GM12878 (cell line): ENCODE results near the gene IL4I1. TPM values are rescaled to one million over a fixed set of nuclear protein-coding genes. Genes with fewer than 3 reads are reported as not detected.

Experiments used
- ASH2L ChIP-seq: fragments of 300-600, 200-600 bp; sonication (generic); IDR thresholded peaks from 2 replicates; pipeline ENCODE4 v1.6.1; 2017; ENCODE audit warnings: low read depth, mild to moderate bottlenecking, borderline replicate concordance
- ATF7 ChIP-seq: fragments of 450-650 bp; IDR thresholded peaks from 2 replicates; pipeline ENCODE4 v1.6.1; 2016; ENCODE audit warnings: low read depth, mild to moderate bottlenecking
- CBX5 ChIP-seq: sonication (generic); IDR thresholded peaks from 2 replicates; pipeline ENCODE4 v1.6.1; 2016; ENCODE audit warnings: low read depth, moderate library complexity, mild to moderate bottlenecking, inconsistent platforms
- CEBPB ChIP-seq, 2 experiments: fragments of 150-350 bp in 1 of 2; IDR thresholded peaks; 2 replicates each; pipeline ENCODE4 v1.6.1; 2012 to 2014; ENCODE audit warnings: low read depth in 2 of 2, low read length in 2 of 2, borderline replicate concordance in 1 of 2, inconsistent platforms in 1 of 2
- GABPA ChIP-seq: IDR thresholded peaks from 2 replicates; pipeline ENCODE4 v1.6.1; 2014; ENCODE audit warnings: antibody characterized with exemption, low read depth, mild to moderate bottlenecking, inconsistent platforms
- KDM1A ChIP-seq: fragments of 200-600 bp; sonication (generic); IDR thresholded peaks from 2 replicates; pipeline ENCODE4 v1.6.1; 2016; ENCODE audit warnings: borderline replicate concordance
- MEF2B ChIP-seq: fragments of 450-650 bp; IDR thresholded peaks from 2 replicates; pipeline ENCODE4 v1.6.1; 2018; ENCODE audit warnings: mild to moderate bottlenecking, moderate library complexity; ENCODE audit not compliant: partially characterized antibody, poor library complexity, severe bottlenecking
- NR2F1 ChIP-seq: fragments of 450-650 bp; conservative IDR thresholded peaks from 2 replicates; pipeline ENCODE4 v1.6.1; 2017; ENCODE audit warnings: mild to moderate bottlenecking
- POLR2A ChIP-seq: IDR thresholded peaks from 2 replicates; pipeline ENCODE4 v1.6.1; 2011; ENCODE audit warnings: low read depth, mild to moderate bottlenecking, low read length
- SMARCA5 ChIP-seq: fragments of 450-650 bp; IDR thresholded peaks from 2 replicates; pipeline ENCODE4 v1.6.1; 2017; ENCODE audit warnings: mild to moderate bottlenecking
- SP1 ChIP-seq: IDR thresholded peaks from one replicate; pipeline ENCODE4 v1.6.1; 2011; ENCODE audit warnings: low read depth, low read length
- TARDBP ChIP-seq: IDR thresholded peaks from 2 replicates; pipeline ENCODE4 v1.6.1; 2016; ENCODE audit warnings: borderline replicate concordance
- TBL1XR1 ChIP-seq: IDR thresholded peaks from 2 replicates; pipeline ENCODE4 v1.6.1; 2012; ENCODE audit warnings: low read depth, low read length, improper control_type of control experiment
- ZZZ3 ChIP-seq: IDR thresholded peaks from 2 replicates; pipeline ENCODE4 v1.6.1; 2011; ENCODE audit warnings: low read depth; ENCODE audit not compliant: control insufficient read depth, insufficient read length
- polyA plus RNA-seq, 11 experiments: library from polyadenylated mRNA; depleted of rRNA in 4 of 11; unstranded in 6 of 11; stranded (reverse) in 5 of 11; fragments of >200 nt; fragmentation: Nextera tagmentation in 4 of 11; fragmentation: Illumina TruSeq in 1 of 11; extraction: Ambion mirVana in 4 of 11; extraction: Trizol in 1 of 11; gene quantifications; 1 replicate in 1 of 11; 2 replicates in 10 of 11; pipeline versions ENCODE4 v1.2.1 to v1.2.3, GENCODE V29; 2011 to 2016; ENCODE audit warnings: inconsistent platforms in 2 of 11, missing spikeins in 2 of 11, low read depth in 1 of 11
- total RNA-seq, 4 experiments: library from RNA; depleted of rRNA in 3 of 4; stranded (reverse); fragments of >200 nt in 3 of 4; fragmentation: Illumina TruSeq in 1 of 4; extraction: Trizol in 1 of 4; gene quantifications; 2 replicates each; pipeline versions ENCODE4 v1.2.1 to v1.2.3, GENCODE V29; 2013 to 2021
- TF ChIP-seq, protein P1 (sequence below): fragments of 450-650 bp; IDR thresholded peaks from 2 replicates; pipeline ENCODE4 v1.6.1; 2017; ENCODE audit warnings: mild to moderate bottlenecking, moderate library complexity
- TF ChIP-seq, protein P2 (sequence below): fragments of 450-650 bp; IDR thresholded peaks from 2 replicates; pipeline ENCODE4 v1.6.1; 2017; ENCODE audit warnings: low read depth, mild to moderate bottlenecking, moderate library complexity
- TF ChIP-seq, protein P3 (sequence below): IDR thresholded peaks from 2 replicates; pipeline ENCODE4 v1.6.1; 2011; ENCODE audit warnings: borderline replicate concordance, low read depth, mild to moderate bottlenecking, moderate library complexity, low read length; ENCODE audit not compliant: insufficient read depth, poor library complexity, severe bottlenecking

Gene IL4I1
- total and polyA plus RNA-seq, 10 of the 15 experiments (the other 5 are each of a cell fraction or from before 2014, with no cell fraction given) = 0.62 to 83.8 (median 42.8) TPM

DNA sequence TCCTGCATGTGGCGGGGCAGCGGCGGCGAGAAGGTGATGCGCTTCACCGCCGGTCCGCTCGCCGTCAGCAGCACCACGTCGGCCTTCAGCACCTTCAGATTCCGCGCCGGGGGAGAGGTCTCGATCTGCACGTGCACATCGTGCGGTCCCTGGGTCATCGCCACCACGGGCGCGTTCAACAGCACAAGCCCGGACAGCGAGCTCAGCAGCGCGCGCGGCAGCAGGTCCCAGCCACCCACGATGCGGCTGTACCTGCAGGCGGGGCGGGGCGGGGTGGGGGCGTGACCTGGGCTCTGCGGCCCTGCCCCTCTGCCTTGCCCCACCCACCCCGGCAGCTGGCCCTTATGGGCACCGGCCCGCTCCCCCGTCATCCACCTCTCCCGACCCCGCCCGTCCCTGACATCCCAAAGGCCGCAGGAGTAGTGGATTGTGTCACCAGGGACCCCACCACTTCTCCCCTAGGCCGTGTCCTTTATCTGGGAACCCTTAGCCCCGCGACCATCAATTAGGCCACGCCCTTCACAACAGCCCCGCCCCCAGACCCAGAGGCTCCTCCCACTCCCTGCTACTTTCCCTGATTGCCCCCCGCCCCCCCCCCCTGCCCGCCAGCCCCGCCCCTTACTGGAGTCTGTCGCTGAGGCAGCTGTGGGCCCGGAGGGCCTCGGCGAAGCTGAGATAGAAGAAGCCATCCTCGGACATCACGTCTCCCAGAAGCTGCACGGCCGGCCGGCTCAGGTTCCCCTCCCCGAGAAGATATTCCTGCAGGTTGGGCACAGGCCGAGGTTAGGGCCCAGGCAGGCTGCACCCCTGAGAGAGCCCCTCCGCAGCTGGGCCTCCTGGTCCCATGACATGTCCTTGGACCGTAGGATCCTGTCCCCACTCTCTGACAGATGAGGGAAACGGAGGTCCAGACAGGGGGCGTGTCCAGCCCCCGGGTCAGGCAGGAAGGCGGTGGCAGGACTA, 6.1 kb downstream of the IL4I1 start (continued):
- no peak for TF ChIP-seq KDM1A
- 0 out of 2 replicates have a peak, but pooled peaks have one; percentile 2 for TF ChIP-seq NR2F1
- TF ChIP-seq POLR2A = peak; percentile 70
- TF ChIP-seq MEF2B = no peak
- no peak for TF ChIP-seq CEBPB (IDR thresholded peaks at IDR 0.05; ENCODE audit: borderline replicate concordance in 1 of 2, low read depth in 2 of 2, low read length in 2 of 2)
- TF ChIP-seq, protein P1, sequence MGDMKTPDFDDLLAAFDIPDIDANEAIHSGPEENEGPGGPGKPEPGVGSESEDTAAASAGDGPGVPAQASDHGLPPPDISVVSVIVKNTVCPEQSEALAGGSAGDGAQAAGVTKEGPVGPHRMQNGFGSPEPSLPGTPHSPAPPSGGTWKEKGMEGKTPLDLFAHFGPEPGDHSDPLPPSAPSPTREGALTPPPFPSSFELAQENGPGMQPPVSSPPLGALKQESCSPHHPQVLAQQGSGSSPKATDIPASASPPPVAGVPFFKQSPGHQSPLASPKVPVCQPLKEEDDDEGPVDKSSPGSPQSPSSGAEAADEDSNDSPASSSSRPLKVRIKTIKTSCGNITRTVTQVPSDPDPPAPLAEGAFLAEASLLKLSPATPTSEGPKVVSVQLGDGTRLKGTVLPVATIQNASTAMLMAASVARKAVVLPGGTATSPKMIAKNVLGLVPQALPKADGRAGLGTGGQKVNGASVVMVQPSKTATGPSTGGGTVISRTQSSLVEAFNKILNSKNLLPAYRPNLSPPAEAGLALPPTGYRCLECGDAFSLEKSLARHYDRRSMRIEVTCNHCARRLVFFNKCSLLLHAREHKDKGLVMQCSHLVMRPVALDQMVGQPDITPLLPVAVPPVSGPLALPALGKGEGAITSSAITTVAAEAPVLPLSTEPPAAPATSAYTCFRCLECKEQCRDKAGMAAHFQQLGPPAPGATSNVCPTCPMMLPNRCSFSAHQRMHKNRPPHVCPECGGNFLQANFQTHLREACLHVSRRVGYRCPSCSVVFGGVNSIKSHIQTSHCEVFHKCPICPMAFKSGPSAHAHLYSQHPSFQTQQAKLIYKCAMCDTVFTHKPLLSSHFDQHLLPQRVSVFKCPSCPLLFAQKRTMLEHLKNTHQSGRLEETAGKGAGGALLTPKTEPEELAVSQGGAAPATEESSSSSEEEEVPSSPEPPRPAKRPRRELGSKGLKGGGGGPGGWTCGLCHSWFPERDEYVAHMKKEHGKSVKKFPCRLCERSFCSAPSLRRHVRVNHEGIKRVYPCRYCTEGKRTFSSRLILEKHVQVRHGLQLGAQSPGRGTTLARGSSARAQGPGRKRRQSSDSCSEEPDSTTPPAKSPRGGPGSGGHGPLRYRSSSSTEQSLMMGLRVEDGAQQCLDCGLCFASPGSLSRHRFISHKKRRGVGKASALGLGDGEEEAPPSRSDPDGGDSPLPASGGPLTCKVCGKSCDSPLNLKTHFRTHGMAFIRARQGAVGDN = peak; percentile 87; the same call in 1 of the 2 replicates
- TF ChIP-seq ASH2L = no peak
- TF ChIP-seq SMARCA5 = no peak; the same call in 1 of the 2 replicates
- TF ChIP-seq TBL1XR1 = no peak
- TF ChIP-seq TARDBP = no peak
- TF ChIP-seq ATF7 = no peak
- peak; percentile 2 for TF ChIP-seq SP1
- TF ChIP-seq, protein P2, sequence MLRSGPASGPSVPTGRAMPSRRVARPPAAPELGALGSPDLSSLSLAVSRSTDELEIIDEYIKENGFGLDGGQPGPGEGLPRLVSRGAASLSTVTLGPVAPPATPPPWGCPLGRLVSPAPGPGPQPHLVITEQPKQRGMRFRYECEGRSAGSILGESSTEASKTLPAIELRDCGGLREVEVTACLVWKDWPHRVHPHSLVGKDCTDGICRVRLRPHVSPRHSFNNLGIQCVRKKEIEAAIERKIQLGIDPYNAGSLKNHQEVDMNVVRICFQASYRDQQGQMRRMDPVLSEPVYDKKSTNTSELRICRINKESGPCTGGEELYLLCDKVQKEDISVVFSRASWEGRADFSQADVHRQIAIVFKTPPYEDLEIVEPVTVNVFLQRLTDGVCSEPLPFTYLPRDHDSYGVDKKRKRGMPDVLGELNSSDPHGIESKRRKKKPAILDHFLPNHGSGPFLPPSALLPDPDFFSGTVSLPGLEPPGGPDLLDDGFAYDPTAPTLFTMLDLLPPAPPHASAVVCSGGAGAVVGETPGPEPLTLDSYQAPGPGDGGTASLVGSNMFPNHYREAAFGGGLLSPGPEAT = no peak
- no peak for TF ChIP-seq GABPA
- no peak for TF ChIP-seq ZZZ3
- TF ChIP-seq CBX5 = no peak
- TF ChIP-seq, protein P3, sequence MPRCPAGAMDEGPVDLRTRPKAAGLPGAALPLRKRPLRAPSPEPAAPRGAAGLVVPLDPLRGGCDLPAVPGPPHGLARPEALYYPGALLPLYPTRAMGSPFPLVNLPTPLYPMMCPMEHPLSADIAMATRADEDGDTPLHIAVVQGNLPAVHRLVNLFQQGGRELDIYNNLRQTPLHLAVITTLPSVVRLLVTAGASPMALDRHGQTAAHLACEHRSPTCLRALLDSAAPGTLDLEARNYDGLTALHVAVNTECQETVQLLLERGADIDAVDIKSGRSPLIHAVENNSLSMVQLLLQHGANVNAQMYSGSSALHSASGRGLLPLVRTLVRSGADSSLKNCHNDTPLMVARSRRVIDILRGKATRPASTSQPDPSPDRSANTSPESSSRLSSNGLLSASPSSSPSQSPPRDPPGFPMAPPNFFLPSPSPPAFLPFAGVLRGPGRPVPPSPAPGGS = no peak
